ENCODE measurements around the gene ABCD2. TPM values are rescaled to one million over a fixed set of nuclear protein-coding genes. Genes with fewer than 3 reads are reported as not detected.
"Not testable (repeated sequence)": the region's sequence is repeated elsewhere in the genome, so short reads cannot be mapped to it uniquely, and the experiment has no call there.

The ABCD2 gene
- not detected in 2 replicates for total RNA-seq (2014; rRNA removed; shearing (Covaris generic))

DNA sequence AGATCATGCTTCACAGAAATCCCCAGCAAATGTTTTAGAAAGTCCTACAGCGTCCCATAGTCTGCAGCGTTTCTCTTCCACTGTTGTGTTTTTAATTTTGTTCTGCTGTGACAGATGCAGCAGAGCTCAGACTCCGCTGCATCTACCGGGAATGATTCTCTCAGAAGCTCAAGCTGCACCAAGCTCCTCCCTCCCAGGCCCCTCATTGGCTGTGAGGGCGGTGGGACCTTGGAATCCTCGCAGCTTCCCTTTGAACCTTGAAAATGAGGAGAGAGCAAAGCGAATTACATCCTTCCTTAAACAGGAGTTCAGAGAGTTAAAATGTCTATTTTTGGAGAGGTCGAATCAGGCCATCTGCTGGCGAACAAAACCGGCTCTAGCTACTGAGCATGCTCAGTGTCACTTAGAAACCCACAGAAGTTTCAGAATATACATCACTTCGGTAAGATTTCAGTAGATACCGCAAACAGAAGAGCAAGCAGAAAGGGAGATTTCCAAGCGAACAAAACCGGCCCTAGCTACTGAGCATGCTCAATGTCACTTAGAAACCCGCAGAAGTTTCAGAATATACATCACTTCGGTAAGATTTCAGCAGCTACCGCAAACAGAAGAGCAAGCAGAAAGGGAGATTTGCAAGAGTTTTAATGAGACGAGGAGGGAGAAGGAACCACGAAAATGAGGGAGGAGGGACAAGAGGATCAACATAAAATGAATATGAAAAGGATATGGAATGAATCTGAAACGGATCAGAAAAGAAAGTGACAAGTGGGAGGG lies at the start of gene ABCD2:
Gene ABCD2, minus strand, starts transcription at position 144 of the 774 bp plus-strand sequence. CDS start 188 bp downstream, outside the sequence.
- peak; percentile 64 for DNase-seq (ENCODE audit: low spot score)

DNA sequence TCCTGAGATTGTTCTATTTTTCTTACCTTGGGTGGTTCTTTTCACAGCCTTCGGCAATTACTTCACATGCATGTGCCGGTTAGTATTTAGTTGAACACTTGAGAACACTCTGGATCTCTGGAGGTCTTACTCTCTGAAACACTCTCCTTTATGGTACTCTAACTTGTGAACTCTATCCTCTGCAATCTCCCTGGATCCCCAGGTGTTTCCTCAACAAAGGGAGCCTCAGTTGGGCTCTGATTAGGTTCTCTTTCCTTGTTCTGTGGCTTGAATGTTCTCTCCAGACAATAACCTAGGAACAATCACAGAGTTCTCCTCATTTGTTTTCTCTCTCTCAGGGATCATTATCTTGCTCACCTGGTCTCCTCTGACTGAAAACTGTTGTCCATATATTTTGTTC lies 40.5 kb upstream of the ABCD2 start:
- DNase-seq (ENCODE audit: low spot score) = no peak

DNA sequence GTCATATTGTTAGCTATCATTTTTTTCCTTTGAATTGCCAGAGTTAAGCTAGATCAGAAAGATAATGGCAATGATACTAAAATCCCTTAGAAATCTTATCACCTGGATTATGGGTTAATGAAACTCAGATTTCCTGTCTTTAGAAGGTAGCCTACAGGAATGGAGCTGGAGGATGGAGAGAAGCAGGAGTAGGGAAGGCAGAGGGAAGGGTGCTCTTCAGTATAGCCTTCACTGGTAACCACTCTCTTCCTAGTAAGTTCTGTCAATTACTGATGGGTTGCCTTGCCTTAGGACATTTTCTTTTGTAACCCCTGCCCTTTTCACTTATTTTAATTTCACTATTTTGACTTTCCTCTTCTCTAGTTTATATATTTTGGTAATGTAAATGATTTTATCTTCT lies 27.8 kb upstream of the ABCD2 start:
- no peak for DNase-seq (ENCODE audit: low spot score)

DNA sequence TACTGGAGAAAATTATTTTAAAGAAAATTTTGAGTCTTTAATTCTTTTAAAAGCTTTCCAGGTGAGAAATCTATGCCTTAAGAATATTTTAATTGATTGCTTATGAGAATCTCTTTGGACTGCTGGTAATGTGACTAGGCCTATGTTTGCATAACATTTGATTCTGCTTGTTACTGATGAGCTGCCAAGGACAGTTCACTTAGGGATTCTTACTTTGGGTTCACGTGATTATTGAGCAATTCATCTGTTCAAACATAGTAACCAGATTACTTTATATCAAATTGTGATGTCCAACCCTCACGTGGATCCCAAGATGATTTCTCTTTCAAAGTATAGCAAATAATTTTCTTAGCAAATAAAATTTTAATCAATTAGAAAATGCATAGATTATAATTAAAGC lies 27.4 kb upstream of the ABCD2 start:
- DNase-seq (ENCODE audit: low spot score) = no peak

DNA sequence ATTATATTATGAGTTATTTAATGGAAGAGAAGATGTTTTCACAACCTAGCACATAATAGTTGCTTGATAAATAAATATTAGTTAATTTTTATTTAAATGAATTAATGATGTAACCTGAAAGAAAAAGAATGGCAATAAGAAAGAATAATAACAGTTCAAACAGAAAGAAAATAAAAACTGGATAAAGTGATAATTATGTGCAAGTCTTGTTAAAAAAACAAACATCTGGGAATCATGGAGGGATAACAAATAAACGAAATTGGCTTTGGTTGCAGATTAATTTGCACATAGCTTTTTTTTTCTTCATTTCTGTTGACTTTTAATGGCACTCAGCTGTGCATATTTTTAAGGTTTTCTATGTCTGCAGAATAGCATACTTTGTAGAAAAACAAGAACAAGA lies 23.4 kb upstream of the ABCD2 start:
- DNase-seq (ENCODE audit: low spot score) = no peak

DNA sequence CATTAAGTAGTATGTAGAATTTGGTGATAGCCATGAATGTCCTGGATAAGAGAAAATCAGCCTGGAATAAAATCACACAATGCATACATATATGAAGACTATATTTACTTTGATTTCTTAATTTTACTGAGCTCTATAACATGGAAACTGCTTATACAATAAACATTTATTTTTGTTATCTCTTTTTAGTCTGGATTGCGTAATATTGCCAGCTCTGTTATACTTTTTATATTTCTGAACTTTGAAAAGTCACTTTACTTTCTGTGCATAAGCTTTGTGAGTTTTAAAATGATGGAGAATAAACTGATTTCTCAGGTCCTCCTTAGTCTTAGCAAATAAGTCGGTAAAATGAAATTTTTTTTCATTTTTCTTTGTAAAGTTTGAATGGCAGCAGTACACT lies 19.2 kb upstream of the ABCD2 start:
- DNase-seq (ENCODE audit: low spot score) = no peak

DNA sequence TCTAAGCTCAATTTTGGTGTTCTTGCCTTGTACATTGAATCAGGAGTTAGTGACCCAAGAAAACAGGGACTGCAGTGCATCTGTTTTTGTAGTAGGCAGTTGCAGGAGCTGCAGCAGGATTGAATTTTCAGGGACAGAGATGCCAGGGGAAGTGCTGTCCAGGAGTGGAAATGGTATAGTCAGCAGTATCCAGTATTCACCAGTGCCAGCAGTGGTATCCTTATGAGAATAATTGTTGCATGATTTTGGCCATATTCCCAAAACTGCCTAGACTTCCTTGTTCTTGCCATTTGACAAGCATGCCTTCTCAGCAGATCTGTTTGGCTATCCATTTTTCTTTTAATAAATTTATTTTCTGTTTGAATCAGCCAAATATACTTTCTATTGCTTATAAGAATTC lies 18.6 kb upstream of the ABCD2 start:
- no peak for DNase-seq (ENCODE audit: low spot score)

DNA sequence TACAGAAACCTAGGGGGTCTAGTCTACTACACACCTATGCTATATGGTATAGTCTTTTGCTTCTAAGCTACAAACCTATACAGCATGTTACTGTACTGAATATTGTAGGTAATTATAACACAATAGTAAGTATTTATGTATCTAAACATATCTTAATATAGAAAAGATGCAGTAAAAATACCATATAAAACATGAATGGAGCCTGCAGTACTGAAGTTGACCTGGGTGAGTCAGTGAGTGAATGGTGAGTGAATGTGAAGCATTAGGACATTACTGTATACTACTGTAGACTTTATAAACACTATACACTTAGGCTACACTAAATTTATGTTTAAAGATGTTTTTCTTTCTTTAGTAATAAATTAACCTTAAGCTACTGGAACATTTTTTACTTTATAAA lies 13.1 kb upstream of the ABCD2 start:
- no peak for DNase-seq (ENCODE audit: low spot score)

DNA sequence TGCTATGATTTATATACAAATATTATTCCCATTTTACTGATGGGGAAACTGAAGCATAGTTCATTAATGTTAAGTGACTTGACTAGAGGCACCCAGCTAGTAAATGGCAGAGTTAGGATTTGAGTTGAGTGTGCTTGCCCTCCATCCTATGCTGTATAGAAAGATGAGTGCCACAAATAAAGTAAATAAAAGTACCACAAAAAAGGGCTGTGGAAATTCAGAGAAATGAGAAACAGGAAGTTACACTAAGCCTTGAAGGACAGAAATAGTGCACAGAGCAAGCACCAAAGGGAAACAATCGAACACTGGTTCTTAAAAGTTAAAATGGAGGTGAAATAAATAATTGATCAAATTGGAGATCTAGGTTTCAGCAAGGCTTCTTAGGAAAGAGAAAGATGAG lies 9.2 kb upstream of the ABCD2 start:
- DNase-seq (ENCODE audit: low spot score) = no peak

DNA sequence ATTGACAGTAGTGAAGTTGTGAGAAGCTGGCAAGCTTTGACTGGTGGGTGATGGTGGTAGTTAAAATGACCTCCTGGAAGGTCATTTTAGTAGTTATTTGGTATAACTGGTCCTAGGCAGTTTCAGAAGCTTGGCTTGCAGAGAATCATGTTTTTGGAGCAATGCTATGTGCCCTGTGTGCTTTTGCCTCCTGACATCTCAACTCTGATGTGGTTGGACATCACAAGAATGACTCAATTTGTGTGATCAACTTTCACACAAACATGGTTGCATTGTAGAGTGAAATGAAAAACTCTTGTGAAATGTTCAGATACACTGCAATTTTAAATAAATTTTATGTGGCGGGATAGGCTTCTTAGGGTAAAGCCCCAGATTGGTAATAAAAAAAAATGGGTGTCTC lies 8.3 kb upstream of the ABCD2 start:
- no peak for DNase-seq (ENCODE audit: low spot score)

DNA sequence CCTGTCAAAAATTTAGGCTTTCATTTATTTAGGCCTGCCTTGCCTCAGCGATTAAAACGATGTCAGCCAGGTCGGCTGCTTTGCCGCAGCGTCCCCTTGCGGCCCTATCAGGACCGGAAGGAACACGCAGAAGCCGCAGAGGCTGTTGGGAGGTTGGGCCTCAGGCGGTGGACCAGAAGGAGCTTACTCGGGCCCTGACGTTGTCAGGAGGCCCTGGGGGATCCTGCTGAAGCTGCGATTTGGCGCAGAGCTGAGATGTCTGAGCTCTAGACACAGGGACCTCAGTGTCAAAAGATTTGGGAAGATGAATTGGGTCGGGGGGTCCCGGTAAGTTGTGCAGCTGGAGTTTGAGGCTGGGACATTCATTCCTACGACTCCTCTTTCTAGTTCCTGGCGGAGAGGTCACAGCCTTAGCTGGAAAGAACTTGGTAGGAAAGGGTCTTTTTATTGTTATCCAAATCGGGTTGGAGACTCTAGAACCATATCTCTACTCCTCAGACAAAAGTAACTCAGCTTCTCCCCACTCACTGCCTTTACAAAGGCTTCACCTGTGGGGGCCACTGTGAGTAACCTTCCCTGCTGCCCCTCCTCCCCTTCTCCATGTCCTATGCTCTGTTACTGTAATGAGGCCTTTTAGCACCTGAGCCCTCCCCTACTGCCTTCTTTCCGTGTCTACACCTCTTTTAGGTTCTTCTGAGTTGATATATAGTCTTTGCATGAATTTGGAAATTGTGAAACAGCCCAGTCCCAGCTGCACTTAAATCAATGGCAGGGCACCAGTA lies 6.6 kb upstream of the ABCD2 start:
- no peak for DNase-seq (ENCODE audit: low spot score)

DNA sequence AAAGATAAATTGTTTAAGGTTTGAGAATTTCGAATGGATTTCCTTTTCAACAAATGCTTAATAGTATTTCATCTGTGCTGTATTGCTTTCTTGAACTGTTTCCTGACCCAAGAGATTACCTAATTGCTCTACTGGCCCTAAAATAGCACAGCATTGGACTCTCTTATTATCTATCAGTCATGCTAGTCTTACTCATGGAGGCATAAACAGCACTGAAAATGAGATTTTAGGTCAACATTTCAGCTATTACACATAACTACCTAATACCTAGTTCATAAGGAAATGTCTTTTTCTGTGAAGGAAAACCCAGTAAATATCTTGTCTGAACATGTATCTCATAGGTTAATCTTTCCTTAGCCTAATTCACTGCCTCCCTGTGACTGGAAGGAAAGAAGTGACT lies 4.3 kb upstream of the ABCD2 start:
- no peak for DNase-seq (ENCODE audit: low spot score)

DNA sequence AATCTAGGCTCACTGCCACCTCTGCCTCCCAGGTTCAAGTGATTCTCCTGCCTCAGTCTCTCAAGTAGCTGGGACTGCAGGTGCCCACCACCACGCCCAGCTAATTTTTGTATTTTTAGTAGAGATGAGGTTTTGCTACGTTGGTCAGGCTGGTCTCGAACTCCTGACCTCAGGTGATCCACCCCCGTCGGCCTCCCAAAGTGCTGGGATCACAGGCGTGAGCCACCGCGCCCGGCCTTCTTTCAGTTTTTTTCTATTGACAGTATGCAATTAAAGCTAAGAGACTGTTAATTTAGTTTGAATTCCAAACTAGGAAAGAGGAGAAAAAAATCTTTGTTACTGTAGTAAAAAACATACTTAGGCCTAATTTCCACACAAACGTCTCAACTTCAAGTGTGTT lies 3.6 kb upstream of the ABCD2 start:
- not testable (repeated sequence) for DNase-seq (ENCODE audit: low spot score)

DNA sequence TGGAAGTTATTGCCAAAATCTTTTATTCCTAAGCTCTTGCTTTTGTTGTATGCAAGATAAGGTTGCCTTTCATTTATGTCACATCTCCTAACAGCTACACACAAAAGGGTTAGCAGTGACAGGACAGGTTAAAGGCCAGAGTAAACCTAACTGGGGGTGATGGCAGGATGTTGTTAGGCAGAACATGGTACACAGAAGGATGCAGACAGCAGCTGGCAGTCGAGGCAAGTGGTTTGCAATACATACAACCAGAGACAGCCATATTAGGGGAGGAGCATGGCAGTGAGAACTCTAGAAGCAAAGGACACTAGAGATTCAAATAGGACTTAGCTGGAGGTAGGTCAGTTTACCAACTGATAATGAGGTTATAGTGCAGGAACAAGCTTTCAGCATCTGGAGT lies 2.7 kb upstream of the ABCD2 start:
- no peak for DNase-seq (ENCODE audit: low spot score)

DNA sequence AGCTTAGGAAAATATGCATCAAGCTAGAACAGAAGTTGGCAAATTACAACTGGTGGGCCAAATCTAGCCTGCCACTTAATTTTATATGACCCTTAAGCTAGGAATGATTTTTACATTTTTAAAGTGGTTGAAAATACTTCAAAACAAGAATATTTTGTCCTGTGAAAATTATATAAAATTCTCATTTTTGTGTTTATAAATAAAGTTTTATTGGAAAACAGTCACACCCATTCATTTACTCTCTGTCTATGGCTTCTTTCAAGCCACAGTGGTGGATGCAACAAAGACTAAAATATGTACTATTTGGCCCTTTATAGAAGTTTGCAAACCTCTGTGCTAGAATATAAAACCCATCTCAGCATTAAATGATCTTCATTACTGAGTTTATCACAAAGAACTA lies 2.1 kb upstream of the ABCD2 start:
- no peak for DNase-seq (ENCODE audit: low spot score)

DNA sequence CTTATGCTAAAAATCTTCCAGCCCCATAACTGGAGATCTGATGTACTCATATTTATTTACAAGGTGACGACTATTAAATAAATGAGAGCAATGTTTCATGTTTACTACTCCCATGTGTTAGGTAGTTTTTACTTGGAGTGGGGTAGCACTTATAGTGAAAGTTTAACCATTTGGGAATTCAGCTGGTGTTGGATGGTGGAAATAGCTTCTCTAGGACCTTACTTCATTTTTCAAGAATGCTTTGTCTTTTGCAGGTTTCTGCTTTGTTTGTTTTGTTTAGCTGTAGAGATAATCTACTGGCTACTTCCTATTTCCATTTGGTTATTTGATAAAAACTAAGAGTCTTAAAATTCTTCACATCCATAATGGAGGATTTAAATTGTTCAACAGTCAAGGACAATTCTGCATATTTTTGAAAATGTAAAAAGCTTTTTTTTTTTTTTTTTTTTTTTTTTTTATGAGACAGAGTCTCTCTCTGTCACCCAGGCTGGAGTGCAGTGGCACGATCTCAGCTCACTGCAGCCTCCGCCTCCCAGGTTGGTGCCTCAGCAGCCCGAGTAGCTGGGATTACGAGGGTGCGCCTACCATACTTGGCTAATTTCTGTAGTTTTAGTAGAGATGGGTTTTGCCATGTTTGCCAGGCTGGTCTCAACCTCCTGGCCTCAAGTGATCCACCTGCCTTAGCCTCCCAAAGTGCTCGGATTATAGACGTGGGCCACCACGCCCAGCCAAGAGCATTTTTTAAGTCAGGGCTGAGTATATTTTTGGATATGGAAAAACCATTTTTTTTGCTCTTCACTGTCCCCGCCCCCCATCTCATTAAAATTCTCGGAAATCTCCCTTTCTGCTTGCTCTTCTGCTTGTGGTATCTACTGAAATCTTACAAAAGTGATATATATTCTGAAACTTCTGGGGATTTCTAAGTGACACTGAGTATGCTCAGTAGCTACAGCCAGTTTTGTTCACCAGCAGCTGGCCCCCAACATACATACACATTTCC lies 1.4 kb upstream of the ABCD2 start:
- no peak for DNase-seq (ENCODE audit: low spot score)

DNA sequence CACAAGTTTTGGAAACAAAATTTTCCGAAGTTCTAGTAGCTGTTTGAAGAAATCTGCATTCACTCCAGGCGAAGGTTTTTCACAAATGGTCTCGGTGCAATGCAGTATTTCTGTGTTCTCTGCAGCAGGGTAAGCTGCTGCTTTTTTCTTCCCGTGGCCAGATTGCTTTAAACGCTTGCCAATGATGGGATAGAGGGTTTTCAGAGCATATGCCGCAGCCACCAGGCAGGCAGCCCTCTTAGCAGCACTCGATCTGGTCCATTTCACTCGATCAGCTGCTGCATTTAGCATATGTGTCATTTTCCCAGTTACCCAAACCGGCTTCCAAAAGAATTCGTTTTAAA lies 315 bp downstream of the ABCD2 start:
- no peak for DNase-seq (ENCODE audit: low spot score)

DNA sequence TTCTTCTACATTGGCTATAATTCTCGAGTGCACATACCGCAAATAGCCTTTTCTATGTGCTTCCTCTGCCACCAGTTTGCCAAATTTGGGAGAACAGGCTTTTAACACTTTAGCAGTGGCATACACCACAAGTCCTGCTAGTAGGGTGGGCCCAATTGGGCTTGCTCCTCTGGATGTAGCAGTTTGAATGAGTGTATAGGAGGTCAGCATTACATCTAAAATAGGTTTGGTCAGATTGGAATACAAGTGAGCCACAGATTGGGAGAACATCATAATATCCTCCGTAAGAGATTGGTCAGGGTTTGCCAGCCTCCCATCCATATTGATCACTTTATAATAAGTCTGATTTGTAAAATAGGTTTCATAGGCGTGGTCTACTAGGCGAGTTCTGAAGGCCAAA lies 902 bp downstream of the ABCD2 start:
- no peak for DNase-seq (ENCODE audit: low spot score)

DNA sequence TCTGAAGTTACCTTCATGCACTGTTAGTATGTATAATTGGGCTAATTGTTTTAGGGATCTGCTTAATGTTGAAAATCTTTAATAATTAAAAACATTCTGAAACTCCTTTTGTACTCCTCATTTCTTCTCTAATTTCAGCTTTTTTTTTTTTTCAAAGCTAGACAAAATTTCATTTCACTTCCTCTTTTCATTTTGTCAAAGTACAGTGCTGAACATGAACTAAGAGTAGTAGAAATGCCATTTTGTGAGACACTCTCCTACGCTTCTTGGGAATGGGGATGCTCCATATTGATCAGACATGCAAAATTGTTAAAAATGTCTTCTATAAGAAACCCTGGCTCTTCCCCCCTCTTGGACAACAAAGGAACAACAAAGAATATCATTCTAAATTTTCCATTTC lies 1.7 kb downstream of the ABCD2 start:
- DNase-seq (ENCODE audit: low spot score) = no peak

DNA sequence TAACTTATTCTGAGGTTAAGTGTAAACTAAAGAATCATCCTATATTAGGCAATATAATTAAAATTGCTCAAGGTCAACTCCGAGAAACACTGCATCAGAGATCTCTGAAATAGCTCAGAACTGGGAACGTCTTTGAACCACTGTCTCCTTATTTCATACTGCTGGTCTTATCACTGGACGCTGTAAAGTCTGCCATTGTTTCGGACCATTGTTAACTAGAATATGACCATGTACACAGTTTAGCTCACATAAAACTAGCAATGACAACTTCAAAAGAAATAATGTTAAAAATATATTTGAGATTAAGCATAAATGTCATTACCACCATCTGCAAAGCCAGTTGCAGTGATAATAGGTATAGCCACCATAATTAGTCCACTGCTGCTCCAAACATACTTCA lies 2.9 kb downstream of the ABCD2 start:
- no peak for DNase-seq (ENCODE audit: low spot score)

DNA sequence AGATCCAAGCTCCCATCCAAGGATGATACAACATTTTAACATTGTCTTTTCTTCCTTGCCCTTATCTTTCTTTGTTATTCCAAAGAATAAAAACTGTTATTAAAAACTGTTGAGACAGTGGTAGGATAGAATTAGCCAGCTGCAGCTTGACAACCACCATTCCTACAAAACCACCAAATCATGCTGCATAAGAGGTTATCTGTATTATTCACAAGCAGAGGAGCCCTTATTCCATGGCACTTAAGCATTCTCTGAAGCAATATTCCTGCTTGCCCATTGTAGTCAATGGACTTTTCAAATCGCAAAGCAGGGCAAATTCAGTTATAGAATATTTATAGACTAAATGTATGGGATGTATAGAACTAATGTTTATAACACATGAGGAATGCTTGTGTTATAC lies 3.4 kb downstream of the ABCD2 start:
- DNase-seq (ENCODE audit: low spot score) = no peak

DNA sequence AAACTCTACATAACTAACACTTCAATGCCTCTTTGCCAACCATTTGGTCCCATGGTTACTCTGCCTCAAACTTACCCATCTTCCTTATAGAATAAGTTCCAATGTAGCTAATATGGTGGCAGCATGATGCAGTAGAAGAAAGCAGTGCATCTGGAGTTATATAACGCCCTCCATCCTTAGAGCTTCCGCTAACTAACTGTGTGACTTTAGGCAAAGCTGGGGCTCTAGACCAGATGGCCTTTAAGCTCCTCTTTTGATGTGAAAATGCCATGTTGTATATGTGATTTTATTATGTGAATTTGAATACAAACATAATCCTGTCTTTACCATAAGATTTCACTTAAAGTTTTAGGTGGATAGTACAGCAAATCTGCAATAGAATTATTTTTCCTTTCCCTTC lies 6.1 kb downstream of the ABCD2 start:
- DNase-seq (ENCODE audit: low spot score) = no peak

Data from A172 (cell line).